T-helper 17 cell (primary cell): Measurements from ENCODE around the gene PPA2. TPM values are rescaled to one million over a fixed set of nuclear protein-coding genes. Genes with fewer than 3 reads are reported as not detected.
A peak's percentile ranks its signal among the peaks of the same experiment; 100 is the strongest.
"Not testable (repeated sequence)": the region's sequence is repeated elsewhere in the genome, so short reads cannot be mapped to it uniquely, and the experiment has no call there.

ENCODE experiments used
- ATAC-seq: fragments of 150-1000 bp; cut with Tn5 transposase; 2 replicates; pipeline ENCODE4 v1.10.0; 2021; ENCODE audit warnings: mild to moderate bottlenecking, moderate library complexity
- DNase-seq, 3 donors: peaks; one replicate each; pipeline versions ENCODE4 v3.0.0 to v3.0.0-alpha.2; 2020 to 2021
- H3K9me3 ChIP-seq: one replicate; pipeline ENCODE4 v1.7.0; 2013; ENCODE audit warnings: low read length, mild to moderate bottlenecking; ENCODE audit not compliant: control insufficient read depth, poor library complexity, severe bottlenecking
- H3K27ac Mint-ChIP-seq: one replicate; pipeline ENCODE4 v1.8.0; 2022; ENCODE audit warnings: mild to moderate bottlenecking, moderate library complexity, mixed read lengths
- H3K27me3 Mint-ChIP-seq: one replicate; pipeline ENCODE4 v1.8.0; 2022; ENCODE audit warnings: mixed read lengths
- H3K36me3 Mint-ChIP-seq: one replicate; pipeline ENCODE4 v1.8.0; 2022; ENCODE audit warnings: low read depth, mixed read lengths
- H3K4me1 Mint-ChIP-seq: one replicate; pipeline ENCODE4 v1.8.0; 2022; ENCODE audit warnings: mild to moderate bottlenecking, mixed read lengths
- H3K4me3 Mint-ChIP-seq: one replicate; pipeline ENCODE4 v1.8.0; 2022; ENCODE audit warnings: mild to moderate bottlenecking, moderate library complexity, mixed read lengths
- total RNA-seq, 4 donors: library from RNA in 2 of 4; stranded (reverse) in 2 of 4; gene quantifications; one replicate each; pipeline ENCODE4 v1.2.3 and lab custom pipeline; 2022 to 2026

Gene PPA2
- total RNA-seq, 2 donors from 2014 or later, result 46.1 to 67.0 TPM

DNA sequence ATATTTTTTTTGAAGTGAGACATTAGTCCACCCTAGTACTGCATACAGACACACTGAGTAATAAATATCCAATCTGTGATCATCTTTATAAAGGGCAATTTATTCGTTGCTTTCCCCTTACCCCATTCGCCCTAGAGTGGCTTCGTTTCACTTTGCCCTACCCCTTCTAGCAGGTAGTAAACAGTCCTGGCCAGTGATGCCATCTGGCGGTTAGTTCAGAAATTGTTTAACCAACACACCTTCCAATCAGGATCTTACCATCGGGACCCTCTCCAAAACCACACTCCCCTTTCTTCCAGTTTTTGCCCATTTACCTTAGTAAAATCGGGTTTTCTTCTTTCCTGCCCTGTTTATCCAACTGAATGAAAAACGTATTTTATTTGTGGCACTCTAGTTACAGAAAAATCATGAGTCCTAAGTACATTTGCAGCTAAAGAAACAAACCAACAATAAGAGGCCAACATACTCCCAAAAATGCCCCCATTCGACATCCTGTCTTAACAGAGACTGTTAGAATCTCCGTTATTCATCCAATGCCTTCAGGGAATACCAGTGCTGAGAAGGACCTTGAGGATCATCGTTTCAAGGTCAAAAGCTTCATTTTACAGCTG, 2.2 kb downstream of the PPA2 start:
- peaks cover 40% of the 10 kb centered on the region for H3K4me1 Mint-ChIP-seq
- peak; percentile 39 for ATAC-seq
- H3K36me3 Mint-ChIP-seq, result peaks cover 9% of the 10 kb centered on the region

DNA sequence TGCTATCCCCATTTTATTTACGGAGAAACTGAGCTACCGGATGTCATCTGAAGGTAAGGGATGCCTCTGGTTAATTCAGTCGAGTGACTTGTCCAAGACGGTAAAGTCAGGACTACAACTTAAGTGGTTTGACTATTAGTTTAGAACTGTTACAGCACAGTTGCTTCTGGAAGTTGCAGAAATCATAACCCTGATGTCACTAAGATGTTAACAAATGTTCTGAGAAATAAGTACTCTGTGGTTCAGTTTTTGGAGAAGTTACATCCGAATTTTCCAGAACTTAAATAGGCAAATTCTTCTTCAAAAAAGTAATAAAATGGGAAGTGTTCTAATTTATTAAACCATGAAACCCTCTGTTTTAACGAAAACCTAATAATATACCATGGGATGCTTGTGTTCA, 3.1 kb downstream of the PPA2 start:
- H3K9me3 ChIP-seq, result no peaks in the 10 kb centered on the region
- Mint-ChIP-seq H3K27me3 (no peaks in the 10 kb centered on the region), H3K4me1 (peaks cover 43% of the 10 kb centered on the region), H3K36me3 (peaks cover 9% of the 10 kb centered on the region), H3K4me3 (no peak overlapping the region), H3K27ac (peak overlapping the region; percentile 99)
- ATAC-seq (no peak), DNase-seq (no peak)

More for the DNA sequence above, 2.2 kb downstream of the PPA2 start:
- H3K9me3 ChIP-seq, result no peaks in the 10 kb centered on the region
- peak overlapping the region; percentile 99 for H3K27ac Mint-ChIP-seq
- DNase-seq, result peak; percentile 29 to 52 (median 40)
- H3K27me3 Mint-ChIP-seq, result no peaks in the 10 kb centered on the region
- peak overlapping the region; percentile 83 for H3K4me3 Mint-ChIP-seq

DNA sequence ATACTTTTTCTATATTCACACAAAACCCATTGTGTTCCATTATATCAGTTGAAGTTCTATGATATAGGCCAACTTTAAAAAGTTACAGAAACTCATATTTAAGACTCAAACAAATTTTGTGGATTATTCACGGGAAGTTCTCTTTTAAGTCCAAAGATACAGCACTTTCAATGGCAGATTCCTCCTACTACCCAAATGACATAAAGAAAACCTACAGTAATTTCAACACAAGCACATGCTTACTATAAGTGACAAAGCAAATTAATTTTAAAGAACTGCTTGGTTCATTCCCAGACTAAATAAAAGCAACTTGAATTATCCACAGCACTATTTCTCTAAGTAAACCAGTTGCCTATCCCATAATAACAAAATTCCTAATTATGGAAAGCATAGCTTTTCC, 4.1 kb downstream of the PPA2 start:
- Mint-ChIP-seq H3K27me3 (no peaks in the 10 kb centered on the region), H3K27ac (no peak overlapping the region), H3K4me1 (peaks cover 46% of the 10 kb centered on the region), H3K4me3 (no peak overlapping the region), H3K36me3 (peaks cover 9% of the 10 kb centered on the region)
- no peaks in the 10 kb centered on the region for H3K9me3 ChIP-seq
- DNase-seq (no peak), ATAC-seq (no peak)

DNA sequence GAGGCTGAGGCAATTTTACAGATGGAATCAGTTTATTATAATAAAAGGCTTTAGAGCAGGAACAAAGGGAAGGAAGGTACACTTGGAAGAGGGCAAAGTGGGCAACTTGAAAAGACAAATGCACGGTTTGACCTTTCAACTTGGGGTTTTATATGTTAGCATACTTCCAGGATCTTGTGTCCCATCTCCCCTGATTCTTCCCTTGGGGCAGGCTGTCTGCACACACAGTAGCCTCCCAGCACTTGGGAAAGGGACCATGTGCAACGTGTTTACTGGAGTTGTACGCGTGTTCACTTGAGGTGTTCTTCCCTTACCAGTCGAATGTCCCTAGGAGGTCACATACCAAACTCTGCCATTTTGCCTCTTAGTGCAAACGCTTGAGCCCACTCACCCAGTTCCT, 7.3 kb downstream of the PPA2 start:
- H3K4me3 Mint-ChIP-seq, result no peak overlapping the region
- H3K27me3 Mint-ChIP-seq, result no peaks in the 10 kb centered on the region
- H3K36me3 Mint-ChIP-seq, result peaks cover 9% of the 10 kb centered on the region
- no peak for ATAC-seq
- no peak for DNase-seq
- no peak overlapping the region for H3K27ac Mint-ChIP-seq
- H3K4me1 Mint-ChIP-seq, result peaks cover 41% of the 10 kb centered on the region
- no peaks in the 10 kb centered on the region for H3K9me3 ChIP-seq

DNA sequence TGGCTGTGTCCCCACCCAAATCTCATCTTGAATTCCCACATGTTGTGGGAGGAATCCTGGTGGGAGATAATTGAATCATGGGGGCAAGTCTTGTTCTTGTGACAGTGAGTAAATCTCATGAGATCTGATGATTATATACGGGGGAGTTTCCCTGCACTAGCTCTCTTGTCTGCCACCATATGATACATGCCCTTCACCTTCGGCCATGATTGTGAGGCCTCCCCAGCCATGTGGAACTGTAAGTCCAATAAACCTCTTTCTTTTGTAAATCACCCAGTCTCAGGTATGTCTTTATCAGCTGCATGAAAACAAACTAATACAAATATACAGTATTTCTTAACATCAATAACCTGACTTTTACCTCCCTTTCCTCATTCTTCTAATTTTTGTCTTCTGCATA, 9.3 kb downstream of the PPA2 start:
- not testable (repeated sequence) for H3K27me3 Mint-ChIP-seq, H3K4me3 Mint-ChIP-seq, H3K27ac Mint-ChIP-seq, H3K36me3 Mint-ChIP-seq, DNase-seq, ATAC-seq, H3K9me3 ChIP-seq
- peaks cover 38% of the 10 kb centered on the region for H3K4me1 Mint-ChIP-seq

DNA sequence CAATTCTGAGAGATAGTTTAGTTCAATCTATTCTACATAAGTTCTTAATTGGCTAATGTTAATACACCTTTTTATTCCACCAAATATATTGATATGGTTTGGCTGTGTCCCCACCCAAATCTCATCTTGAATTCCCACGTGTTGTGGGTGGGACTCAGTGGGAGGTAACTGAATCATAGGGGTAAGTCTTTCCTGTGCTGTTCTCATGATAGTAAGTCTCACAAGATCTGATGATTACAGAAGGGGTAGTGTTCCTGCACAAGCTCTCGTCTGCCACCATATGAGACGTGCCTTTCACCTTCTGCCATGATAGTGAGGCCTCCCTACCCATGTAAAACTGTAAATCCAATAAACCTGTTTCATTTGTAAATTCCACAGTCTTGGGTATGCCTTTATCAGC, 11.3 kb downstream of the PPA2 start:
- Mint-ChIP-seq H3K27me3 (no peaks in the 10 kb centered on the region), H3K4me1 (peaks cover 29% of the 10 kb centered on the region), H3K4me3 (no peak overlapping the region), H3K27ac (no peak overlapping the region), H3K36me3 (peaks cover 9% of the 10 kb centered on the region)
- no peaks in the 10 kb centered on the region for H3K9me3 ChIP-seq
- ATAC-seq (no peak), DNase-seq (no peak)

DNA sequence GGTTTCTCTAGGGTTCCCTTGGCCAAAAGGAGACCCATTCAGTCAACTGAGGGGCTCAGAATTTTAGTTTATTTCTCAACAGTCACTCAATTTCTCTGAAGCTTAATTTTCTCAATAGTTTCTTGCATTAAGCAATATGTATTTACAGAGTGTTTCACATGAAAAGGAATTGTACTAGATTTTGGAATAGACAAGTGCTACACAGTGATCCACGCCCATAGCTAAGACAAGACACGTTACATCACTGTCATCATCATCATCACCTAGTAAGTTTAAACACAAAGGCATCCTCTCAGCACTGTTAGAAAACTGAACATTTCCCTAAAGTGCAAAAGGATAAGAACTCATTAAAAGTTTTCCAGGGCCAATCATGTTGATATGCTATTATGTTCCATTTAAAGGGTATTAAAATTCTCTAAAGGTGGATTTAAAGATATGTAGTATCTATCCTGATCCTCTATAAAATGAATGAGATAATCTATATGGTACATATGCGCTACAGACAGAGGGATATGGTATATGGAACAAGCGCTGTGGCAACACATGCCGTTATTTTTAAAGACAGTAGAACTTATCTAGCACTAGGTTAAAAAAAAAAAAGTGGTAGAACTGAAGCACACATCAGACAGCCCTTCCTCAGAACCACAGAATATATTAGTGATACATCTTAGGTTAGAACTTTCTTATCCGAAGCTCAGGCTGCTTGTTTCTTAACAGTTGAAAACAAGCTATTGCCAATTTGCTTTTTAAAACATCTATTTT, 12.1 kb downstream of the PPA2 start:
- H3K27me3 Mint-ChIP-seq, result no peaks in the 10 kb centered on the region
- DNase-seq, result no peak
- H3K9me3 ChIP-seq, result no peaks in the 10 kb centered on the region
- ATAC-seq, result no peak
- no peak overlapping the region for H3K4me3 Mint-ChIP-seq
- peaks cover 4% of the 10 kb centered on the region for H3K36me3 Mint-ChIP-seq
- H3K4me1 Mint-ChIP-seq, result peaks cover 21% of the 10 kb centered on the region
- no peak overlapping the region for H3K27ac Mint-ChIP-seq

DNA sequence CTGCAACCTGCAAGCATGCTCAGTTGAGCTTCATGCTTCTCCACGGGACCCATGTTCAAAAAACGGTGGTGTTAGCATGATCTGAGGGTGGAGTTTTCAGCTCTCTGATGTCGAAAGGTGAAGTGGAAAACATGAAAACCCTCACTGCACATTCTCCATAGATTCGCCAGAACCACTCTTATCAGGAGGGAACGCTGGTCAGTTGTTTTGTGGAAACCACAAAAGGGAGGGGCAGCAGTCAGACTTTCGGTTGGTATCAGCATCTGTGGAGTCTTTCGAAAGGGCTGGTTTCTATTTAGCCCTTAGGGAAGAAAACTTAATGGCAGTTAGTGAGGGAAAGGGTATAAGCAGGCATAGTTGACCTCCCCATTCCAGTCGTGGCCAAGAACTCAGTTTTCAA, 12.6 kb downstream of the PPA2 start:
- DNase-seq (no peak), ATAC-seq (no peak)
- no peak overlapping the region for H3K27ac Mint-ChIP-seq
- peaks cover 4% of the 10 kb centered on the region for H3K36me3 Mint-ChIP-seq
- no peaks in the 10 kb centered on the region for H3K27me3 Mint-ChIP-seq
- H3K4me1 Mint-ChIP-seq, result peaks cover 21% of the 10 kb centered on the region
- no peaks in the 10 kb centered on the region for H3K9me3 ChIP-seq
- no peak overlapping the region for H3K4me3 Mint-ChIP-seq

DNA sequence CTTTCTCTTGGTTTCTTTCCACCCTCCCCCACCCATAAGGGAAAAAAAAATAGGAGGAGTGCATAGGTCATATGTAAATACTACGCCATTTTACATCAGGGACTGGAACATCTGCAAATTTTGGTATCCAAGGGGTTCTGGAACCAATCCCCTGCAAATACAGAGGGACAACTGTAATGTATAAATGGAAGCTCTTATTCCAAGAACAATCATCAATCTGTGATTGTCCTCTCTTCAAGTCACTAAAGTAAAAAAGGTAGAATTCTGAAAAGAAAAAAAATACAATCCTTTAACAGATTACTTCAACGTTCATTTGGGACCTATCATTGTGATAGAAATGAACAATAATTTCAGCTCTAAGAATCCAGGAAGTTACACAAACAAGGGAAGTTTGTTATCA, 13.6 kb downstream of the PPA2 start:
- H3K4me3 Mint-ChIP-seq, result no peak overlapping the region
- DNase-seq, result no peak
- no peaks in the 10 kb centered on the region for H3K9me3 ChIP-seq
- H3K36me3 Mint-ChIP-seq, result peaks cover 4% of the 10 kb centered on the region
- ATAC-seq, result no peak
- H3K27ac Mint-ChIP-seq, result no peak overlapping the region
- H3K27me3 Mint-ChIP-seq, result no peaks in the 10 kb centered on the region
- H3K4me1 Mint-ChIP-seq, result peaks cover 18% of the 10 kb centered on the region

DNA sequence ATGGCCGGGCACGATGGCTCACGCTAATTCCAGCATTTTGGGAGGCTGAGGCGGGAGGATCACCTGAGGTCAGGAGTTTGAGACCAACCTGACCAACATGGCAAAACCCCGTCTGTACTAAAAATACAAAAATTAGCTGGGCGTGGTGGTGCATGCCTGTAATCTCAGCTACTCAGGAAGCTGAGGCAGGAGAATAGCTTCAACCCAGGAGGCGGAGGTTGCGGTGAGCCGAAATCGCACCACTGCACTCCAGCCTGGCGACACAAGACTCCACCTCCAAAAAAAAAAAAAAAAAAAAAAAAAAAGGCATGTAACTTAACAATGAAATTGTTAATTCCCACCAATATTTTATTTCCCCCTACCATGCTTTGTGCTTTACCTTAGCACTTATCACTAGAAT, 15.3 kb downstream of the PPA2 start:
- ATAC-seq, H3K27ac Mint-ChIP-seq, H3K27me3 Mint-ChIP-seq, H3K4me3 Mint-ChIP-seq, H3K36me3 Mint-ChIP-seq, H3K9me3 ChIP-seq, DNase-seq: not testable (repeated sequence)
- peaks cover 21% of the 10 kb centered on the region for H3K4me1 Mint-ChIP-seq

DNA sequence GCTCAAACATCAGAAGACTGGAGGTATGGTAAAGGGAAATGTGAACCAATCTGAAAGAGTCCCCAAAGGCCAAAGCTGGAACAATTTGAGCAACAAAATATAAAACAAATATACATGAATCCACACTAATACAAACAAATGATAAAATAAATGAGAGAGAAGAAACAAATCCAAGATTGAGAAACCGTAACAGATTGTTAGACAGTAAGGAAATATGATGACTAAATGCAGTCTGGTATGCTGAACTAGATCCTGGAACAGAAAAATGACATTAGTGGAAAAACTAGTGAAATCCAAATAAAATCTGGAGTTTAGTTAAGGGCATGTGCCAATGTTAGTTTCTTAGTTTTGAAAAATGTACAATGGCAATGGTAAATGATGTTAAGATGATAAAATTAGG, 15.9 kb downstream of the PPA2 start:
- Mint-ChIP-seq H3K36me3 (peaks cover 7% of the 10 kb centered on the region), H3K27ac (no peak overlapping the region), H3K4me1 (peaks cover 19% of the 10 kb centered on the region), H3K27me3 (no peaks in the 10 kb centered on the region), H3K4me3 (no peak overlapping the region)
- ATAC-seq (no peak), DNase-seq (no peak)
- H3K9me3 ChIP-seq, result no peaks in the 10 kb centered on the region

DNA sequence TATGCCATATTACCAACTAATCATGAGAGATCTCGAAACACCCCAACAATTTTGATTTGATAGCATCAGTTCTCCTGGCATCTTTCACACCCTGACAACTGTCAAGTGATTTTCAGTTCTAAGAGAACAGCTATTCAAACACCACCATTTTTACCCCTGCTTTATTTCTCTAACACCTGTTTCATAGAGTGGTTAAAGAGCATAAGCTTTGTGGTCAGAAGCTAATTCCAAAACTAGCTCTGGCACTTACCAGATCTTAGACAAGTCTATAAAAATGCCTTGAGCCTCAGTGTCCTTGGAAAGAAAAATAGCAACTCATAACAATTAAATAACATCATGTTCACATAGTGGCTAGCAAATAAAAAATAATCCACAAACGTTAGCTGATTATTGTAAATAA, 17.9 kb downstream of the PPA2 start:
- Mint-ChIP-seq H3K4me3 (no peak overlapping the region), H3K36me3 (peaks cover 10% of the 10 kb centered on the region), H3K27ac (no peak overlapping the region), H3K27me3 (no peaks in the 10 kb centered on the region), H3K4me1 (peaks cover 19% of the 10 kb centered on the region)
- no peaks in the 10 kb centered on the region for H3K9me3 ChIP-seq
- no peak for ATAC-seq
- DNase-seq, result no peak

DNA sequence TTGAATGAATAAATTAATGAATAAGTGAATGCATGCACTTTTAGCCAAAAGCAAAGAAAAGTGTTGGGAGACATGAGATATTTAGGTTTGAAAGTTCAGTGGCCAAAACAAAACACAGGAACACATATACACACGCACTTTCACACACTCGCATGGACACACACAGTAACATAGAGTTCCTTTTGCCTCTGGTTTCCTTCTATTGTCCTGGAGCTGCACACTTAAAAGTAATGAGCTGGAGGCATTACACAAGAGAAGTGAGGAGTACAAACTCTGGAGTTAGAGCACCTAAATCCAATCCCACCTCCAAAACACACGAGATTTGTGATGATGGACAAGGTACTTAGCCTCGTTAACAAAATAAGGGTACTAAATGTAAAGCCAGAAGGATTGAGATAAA, 18.7 kb downstream of the PPA2 start:
- Mint-ChIP-seq H3K4me3 (no peak overlapping the region), H3K36me3 (peaks cover 10% of the 10 kb centered on the region), H3K27ac (no peak overlapping the region), H3K4me1 (peaks cover 16% of the 10 kb centered on the region), H3K27me3 (no peaks in the 10 kb centered on the region)
- DNase-seq (no peak), ATAC-seq (no peak)
- no peaks in the 10 kb centered on the region for H3K9me3 ChIP-seq
